Chondrocyte (in vitro differentiated cells): ENCODE measurements around the gene ADORA3. TPM values are rescaled to one million over a fixed set of nuclear protein-coding genes. Genes with fewer than 3 reads are reported as not detected.

ENCODE experiments used
- DNase-seq: peaks from one replicate; pipeline ENCODE4 v3.0.0; 2021; ENCODE audit warnings: mixed read lengths, low spot score
- H3K27ac Mint-ChIP-seq: one replicate; pipeline ENCODE4 v1.8.0; 2021; ENCODE audit warnings: mild to moderate bottlenecking, moderate library complexity, mixed read lengths; ENCODE audit not compliant: unreplicated experiment
- H3K27me3 Mint-ChIP-seq: 2 replicates; pipeline ENCODE4 v1.8.0; 2021; ENCODE audit warnings: low read depth, mixed read lengths
- H3K36me3 Mint-ChIP-seq: 2 replicates; pipeline ENCODE4 v1.8.0; 2021; ENCODE audit warnings: low read depth, mixed read lengths
- H3K4me1 Mint-ChIP-seq: 2 replicates; pipeline ENCODE4 v1.8.0; 2021; ENCODE audit warnings: low read depth, mild to moderate bottlenecking, mixed read lengths
- H3K4me3 Mint-ChIP-seq: one replicate; pipeline ENCODE4 v1.8.0; 2021; ENCODE audit warnings: mild to moderate bottlenecking, moderate library complexity, mixed read lengths; ENCODE audit not compliant: unreplicated experiment
- H3K9me3 Mint-ChIP-seq: 2 replicates; pipeline ENCODE4 v1.8.0; 2021; ENCODE audit warnings: low read depth, mixed read lengths
- total RNA-seq: library from RNA; stranded (reverse); gene quantifications from 3 replicates; pipeline ENCODE4 v1.2.1, GENCODE V29; 2021
- TF ChIP-seq, protein P1 (sequence below): fragments of 200-600 bp; sonication (generic); IDR thresholded peaks from 2 replicates; pipeline ENCODE4 v1.5.0; 2021; ENCODE audit warnings: antibody characterized with exemption, mild to moderate bottlenecking, moderate library complexity

The ADORA3 gene
- total RNA-seq, 1 donor from 2014 or later, result not detected

DNA sequence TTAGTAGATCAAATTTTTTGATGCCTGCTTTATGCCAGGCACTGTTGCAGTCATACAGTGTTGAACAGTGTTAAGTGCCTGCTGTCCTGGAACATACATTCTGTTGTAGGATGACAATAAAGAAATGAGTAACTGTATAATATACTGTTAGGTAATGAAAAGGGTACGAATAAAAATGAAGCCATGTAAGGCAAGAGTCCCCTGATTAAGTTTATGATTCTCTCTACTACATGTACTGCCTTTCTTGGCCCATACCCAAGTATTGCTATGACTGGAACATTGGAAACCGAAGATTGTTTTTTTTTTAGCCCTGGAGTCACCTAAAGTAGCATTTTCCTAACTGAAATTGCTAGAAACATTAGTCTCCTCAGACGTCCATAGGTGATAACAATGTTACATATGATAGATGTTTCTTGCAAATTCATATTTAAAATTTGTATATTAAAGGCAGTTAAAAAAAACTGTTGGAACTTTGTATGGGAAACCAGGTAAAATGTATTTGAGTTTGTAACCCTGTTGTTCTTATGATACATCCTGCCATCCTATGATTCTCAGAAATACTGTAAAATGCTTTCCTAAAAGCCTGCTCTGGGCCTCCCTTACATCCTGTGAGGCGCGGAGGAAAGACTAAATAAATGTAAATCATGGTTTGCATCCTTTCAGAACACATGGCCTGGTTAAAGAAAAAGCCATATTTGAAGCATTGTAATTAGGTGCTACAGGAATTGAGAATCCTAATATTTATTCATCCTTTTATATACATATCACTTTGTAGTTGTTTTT lies 48.4 kb downstream of the ADORA3 start:
- H3K27ac Mint-ChIP-seq, result no peak overlapping the region
- H3K4me1 Mint-ChIP-seq, result peaks cover 23% of the 10 kb centered on the region
- TF ChIP-seq, protein P1, sequence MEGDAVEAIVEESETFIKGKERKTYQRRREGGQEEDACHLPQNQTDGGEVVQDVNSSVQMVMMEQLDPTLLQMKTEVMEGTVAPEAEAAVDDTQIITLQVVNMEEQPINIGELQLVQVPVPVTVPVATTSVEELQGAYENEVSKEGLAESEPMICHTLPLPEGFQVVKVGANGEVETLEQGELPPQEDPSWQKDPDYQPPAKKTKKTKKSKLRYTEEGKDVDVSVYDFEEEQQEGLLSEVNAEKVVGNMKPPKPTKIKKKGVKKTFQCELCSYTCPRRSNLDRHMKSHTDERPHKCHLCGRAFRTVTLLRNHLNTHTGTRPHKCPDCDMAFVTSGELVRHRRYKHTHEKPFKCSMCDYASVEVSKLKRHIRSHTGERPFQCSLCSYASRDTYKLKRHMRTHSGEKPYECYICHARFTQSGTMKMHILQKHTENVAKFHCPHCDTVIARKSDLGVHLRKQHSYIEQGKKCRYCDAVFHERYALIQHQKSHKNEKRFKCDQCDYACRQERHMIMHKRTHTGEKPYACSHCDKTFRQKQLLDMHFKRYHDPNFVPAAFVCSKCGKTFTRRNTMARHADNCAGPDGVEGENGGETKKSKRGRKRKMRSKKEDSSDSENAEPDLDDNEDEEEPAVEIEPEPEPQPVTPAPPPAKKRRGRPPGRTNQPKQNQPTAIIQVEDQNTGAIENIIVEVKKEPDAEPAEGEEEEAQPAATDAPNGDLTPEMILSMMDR, result no peak
- no peak overlapping the region for H3K4me3 Mint-ChIP-seq
- no peak for DNase-seq
- H3K27me3 Mint-ChIP-seq, result no peaks in the 10 kb centered on the region
- peaks cover 20% of the 10 kb centered on the region for H3K36me3 Mint-ChIP-seq
- H3K9me3 Mint-ChIP-seq, result no peaks in the 10 kb centered on the region

DNA sequence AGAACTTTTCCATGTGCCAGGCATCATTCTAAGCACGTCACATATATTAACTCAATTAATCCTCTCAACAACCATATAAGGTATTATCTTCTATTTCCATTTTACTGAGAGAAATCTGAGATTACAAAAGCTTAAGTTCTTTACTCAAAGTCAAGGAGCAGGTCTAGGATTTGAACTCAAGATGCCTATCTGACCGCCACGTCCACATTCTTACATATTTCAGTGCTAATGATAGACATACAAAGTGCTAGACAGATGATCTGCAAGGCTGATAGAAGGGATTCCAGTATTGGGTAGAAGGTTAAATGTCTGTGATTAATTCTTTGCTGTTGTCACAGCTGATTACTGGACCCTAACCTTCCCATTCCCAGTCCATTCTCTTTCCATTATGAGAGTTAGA lies 49.7 kb downstream of the ADORA3 start:
- Mint-ChIP-seq H3K4me3 (no peak overlapping the region), H3K27ac (no peak overlapping the region), H3K9me3 (no peaks in the 10 kb centered on the region), H3K36me3 (peaks cover 18% of the 10 kb centered on the region), H3K4me1 (peaks cover 27% of the 10 kb centered on the region), H3K27me3 (no peaks in the 10 kb centered on the region)
- no peak for DNase-seq
- TF ChIP-seq, protein P1, result no peak

DNA sequence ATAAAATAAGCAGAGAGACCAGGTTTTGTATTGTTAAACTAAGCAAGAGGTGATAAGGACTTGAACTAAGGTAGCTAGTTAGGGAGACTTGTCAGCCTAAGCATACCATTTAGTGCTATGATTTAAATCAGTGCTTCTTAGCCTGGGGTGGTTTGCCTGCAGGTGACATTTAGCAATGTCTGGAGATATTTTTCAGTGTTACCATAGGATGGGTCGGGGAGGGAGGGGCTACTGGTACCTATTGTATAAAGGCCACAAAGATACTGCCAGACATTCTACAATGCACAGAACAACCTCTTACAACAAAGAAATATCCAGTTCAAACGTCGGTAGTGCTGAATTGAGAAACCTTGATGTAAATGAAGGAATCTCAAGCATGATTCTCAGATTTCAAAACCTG lies 50.9 kb downstream of the ADORA3 start:
- DNase-seq, result no peak
- H3K4me3 Mint-ChIP-seq, result no peak overlapping the region
- H3K9me3 Mint-ChIP-seq, result no peaks in the 10 kb centered on the region
- peaks cover 12% of the 10 kb centered on the region for H3K36me3 Mint-ChIP-seq
- no peak overlapping the region for H3K27ac Mint-ChIP-seq
- H3K4me1 Mint-ChIP-seq, result peaks cover 36% of the 10 kb centered on the region
- H3K27me3 Mint-ChIP-seq, result no peaks in the 10 kb centered on the region
- TF ChIP-seq, protein P1, result no peak

DNA sequence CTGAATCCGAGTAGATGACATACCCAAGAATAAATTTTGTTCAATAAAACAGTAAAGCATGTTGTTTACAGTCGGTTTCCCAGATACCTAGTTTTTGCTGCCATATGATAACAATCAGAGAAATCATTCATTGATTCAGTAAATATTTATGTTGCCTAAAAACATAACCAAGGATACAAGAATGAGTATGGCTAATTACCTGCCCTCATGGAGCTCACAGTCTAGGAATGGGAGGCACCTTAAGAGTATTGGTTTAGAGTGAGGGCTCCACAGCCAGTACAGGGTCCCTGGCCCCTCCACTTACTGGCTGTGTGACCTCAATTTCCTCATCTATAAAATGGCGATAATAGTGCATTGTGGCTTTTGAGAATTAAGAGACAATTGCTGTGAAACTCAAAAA lies 53.2 kb downstream of the ADORA3 start:
- TF ChIP-seq, protein P1, result no peak
- H3K27ac Mint-ChIP-seq, result peak overlapping the region; percentile 99
- DNase-seq, result no peak
- H3K36me3 Mint-ChIP-seq, result peaks cover 9% of the 10 kb centered on the region
- H3K9me3 Mint-ChIP-seq, result no peaks in the 10 kb centered on the region
- no peaks in the 10 kb centered on the region for H3K27me3 Mint-ChIP-seq
- peak overlapping the region; percentile 100 for H3K4me3 Mint-ChIP-seq
- H3K4me1 Mint-ChIP-seq, result peaks cover 51% of the 10 kb centered on the region

DNA sequence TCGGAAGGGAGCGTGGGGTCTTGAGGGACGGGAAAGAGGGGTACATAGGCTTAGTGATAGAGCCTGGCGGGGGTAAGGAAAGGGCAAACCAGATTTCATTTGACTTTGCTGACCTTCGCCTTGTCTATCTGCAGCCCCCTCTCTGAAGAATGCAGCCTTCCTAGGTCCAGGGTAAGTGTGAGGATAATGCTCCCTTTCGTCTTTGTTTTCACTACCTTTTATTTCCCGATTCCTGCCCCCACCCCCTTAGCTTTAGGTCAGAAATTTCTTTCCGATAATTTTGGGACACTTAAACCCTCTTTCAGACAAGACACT lies 53.8 kb downstream of the ADORA3 start:
- TF ChIP-seq, protein P1, result no peak
- DNase-seq, result no peak
- Mint-ChIP-seq H3K36me3 (peaks cover 6% of the 10 kb centered on the region), H3K9me3 (no peaks in the 10 kb centered on the region), H3K4me3 (peak overlapping the region; percentile 100), H3K4me1 (peaks cover 47% of the 10 kb centered on the region), H3K27me3 (no peaks in the 10 kb centered on the region), H3K27ac (peak overlapping the region; percentile 99)

Other genes with a start within 250 kb of the ADORA3 start
- gene CHIA, start 212.8 kb downstream of the ADORA3 start, total RNA-seq, result not detected in 3 replicates
- gene OVGP1, start 75.9 kb downstream of the ADORA3 start, total RNA-seq, result 0.95 to 1.7 TPM (median 1.1 TPM) in 3 replicates
- 19.2 to 25.9 TPM (median 19.5 TPM) in 3 replicates for gene WDR77, start 54.4 kb downstream of the ADORA3 start, total RNA-seq
- 145 to 183 TPM (median 147 TPM) in 3 replicates for gene ATP5PB, start 54.2 kb downstream of the ADORA3 start, total RNA-seq
- 0.17 to 0.34 TPM in 2 of 3 replicates, not detected in the other for gene C1orf162, start 29.6 kb downstream of the ADORA3 start, total RNA-seq
- not detected in 3 replicates for gene TMIGD3, start within 50 bp of the ADORA3 start, total RNA-seq
- 53.5 to 64.0 TPM (median 60.5 TPM) in 3 replicates for gene RAP1A, start 116.2 kb upstream of the ADORA3 start, total RNA-seq
- 2.8 to 5.4 TPM (median 3.6 TPM) in 3 replicates for gene INKA2, start 235.8 kb upstream of the ADORA3 start, total RNA-seq